ENCODE data around the gene INPP5A. TPM values are rescaled to one million over a fixed set of nuclear protein-coding genes. Genes with fewer than 3 reads are reported as not detected.

Gene INPP5A
- total RNA-seq, 1 experiment from 2014 or later: 7.6 TPM

GRCh38 chr10:132776186-132776585, 238.6 kb downstream of the INPP5A start:
- DNase-seq: no peak
- Histone ChIP-seq H3K9me3 (no peaks in the 10 kb centered on the region), H3K4me3 (no peak overlapping the region), H3K36me3 (no peaks in the 10 kb centered on the region), H3K27me3 (no peaks in the 10 kb centered on the region)

DNA sequence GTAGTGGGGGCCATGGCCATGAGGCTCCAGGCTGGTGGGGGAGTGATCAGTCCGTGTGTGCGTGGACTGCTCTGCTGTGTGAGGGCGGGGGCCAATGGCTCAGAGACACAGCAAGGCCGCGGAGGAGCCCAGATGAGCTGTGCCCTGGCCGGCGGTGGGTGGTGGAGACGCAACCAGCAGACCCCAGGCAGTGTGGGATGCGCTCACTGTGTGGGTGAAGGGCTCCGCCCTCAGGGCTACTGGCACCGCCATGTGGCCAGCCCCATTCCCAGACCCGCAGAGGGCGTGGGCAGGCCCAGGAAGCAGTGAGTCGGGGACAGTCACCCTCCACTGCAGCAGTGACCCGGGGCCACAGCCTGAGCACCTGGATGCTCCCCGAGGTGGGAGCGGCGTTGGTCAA, 239.2 kb downstream of the INPP5A start:
- no peak for DNase-seq
- Histone ChIP-seq H3K27me3 (no peaks in the 10 kb centered on the region), H3K36me3 (no peaks in the 10 kb centered on the region), H3K4me3 (no peak overlapping the region), H3K9me3 (no peaks in the 10 kb centered on the region)

DNA sequence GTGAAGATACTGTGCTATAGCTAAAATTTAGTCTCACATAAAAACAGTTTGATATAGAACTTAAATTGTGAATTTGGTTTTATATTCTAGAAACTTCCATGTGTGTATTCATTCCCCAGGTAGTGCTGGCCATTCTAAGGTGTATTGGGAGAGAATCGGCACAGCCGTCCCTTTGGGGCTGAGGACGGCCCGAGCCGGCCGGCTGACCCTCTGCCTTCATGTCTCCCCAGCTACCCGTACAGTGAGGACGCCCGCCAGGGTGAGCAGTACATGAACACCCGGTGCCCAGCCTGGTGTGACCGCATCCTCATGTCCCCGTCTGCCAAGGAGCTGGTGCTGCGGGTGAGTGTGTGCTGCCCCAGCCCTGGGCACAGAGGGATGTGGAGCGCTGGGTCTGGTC, 239.9 kb downstream of the INPP5A start:
- Histone ChIP-seq H3K9me3 (no peaks in the 10 kb centered on the region), H3K27me3 (no peaks in the 10 kb centered on the region), H3K4me3 (no peak overlapping the region), H3K36me3 (no peaks in the 10 kb centered on the region)
- no peak for DNase-seq

DNA sequence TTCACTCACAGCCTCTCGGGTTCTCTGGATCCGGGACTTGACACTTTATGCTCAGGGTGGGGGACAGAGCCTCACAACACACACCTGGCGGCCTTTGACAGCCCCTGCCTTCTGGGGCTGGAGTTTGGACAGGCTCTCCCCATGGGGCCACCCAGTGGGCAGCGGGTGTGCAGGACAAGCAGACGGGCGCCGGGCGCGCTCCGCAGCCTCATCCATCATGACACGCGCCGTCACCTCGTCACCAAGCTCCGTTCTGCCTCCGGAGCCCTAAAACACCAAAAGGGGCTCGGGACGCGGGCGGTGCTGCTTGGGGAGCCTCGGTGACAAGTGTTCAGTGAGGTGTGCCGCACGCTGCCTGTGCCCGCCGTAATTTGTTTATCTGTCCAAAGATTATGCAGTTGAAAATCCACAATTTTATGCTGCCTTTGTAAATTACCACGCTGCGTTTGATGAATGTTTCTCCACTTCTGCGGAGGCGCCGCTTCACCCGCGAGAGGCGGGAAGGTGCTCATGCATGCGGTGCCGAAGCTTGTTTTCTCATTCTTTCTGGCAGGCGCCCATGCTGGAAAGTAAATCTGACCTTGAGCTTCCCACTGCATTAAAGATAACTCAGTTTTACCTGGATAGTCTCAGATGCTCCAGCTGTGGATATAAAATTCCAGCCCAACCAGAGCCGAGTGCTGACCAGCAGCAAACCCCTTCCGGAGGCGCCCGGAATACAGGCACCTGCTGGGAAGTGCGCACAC, 242.1 kb downstream of the INPP5A start:
- H3K9me3 ChIP-seq: no peaks in the 10 kb centered on the region
- no peak for DNase-seq
- no peaks in the 10 kb centered on the region for H3K36me3 ChIP-seq
- no peaks in the 10 kb centered on the region for H3K27me3 ChIP-seq
- no peak overlapping the region for H3K4me3 ChIP-seq

DNA sequence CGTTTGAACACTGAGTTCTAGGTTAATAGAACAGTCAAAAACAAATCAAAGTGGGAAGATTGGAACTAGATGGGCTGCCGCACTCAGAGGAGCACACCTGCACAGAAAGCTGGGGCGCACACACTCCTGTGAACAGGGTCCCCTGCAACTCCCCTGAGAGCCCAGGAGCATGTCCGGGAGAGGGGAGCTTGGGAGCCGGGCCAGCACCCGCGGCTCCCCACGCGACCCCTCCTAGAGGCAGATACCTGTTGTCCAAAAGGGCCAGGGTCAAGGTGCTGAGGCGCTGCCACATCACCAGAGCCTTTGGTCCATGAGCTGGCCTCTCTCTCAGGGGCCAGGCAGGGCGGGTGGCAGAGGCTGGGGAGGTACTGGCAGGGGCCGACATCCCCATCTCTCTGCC, 242.8 kb downstream of the INPP5A start:
- H3K9me3 ChIP-seq: no peaks in the 10 kb centered on the region
- no peak overlapping the region for H3K4me3 ChIP-seq
- H3K27me3 ChIP-seq: no peaks in the 10 kb centered on the region
- H3K36me3 ChIP-seq: no peaks in the 10 kb centered on the region
- DNase-seq: no peak

DNA sequence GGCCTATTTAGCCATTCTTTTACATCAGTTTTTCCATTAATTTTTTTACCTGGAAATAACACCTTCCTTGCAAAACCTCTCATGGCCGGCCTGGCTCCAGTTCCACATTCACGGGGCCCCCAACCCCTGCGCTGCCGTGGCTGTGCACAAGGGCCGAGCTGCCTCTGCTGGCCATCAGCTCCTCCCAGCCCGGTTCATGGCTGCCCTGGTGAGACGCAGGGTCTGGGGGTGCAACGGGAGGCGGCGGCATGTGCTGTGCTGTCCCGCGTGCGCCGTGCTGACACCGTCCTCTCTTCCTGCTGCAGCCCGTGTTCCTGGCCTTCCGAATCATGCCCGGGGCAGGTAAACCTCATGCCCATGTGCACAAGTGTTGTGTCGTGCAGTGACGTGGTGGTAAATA, 244.0 kb downstream of the INPP5A start:
- H3K36me3 ChIP-seq: no peaks in the 10 kb centered on the region
- no peak for DNase-seq
- H3K9me3 ChIP-seq: no peaks in the 10 kb centered on the region
- H3K4me3 ChIP-seq: no peak overlapping the region
- H3K27me3 ChIP-seq: peaks cover 4% of the 10 kb centered on the region

DNA sequence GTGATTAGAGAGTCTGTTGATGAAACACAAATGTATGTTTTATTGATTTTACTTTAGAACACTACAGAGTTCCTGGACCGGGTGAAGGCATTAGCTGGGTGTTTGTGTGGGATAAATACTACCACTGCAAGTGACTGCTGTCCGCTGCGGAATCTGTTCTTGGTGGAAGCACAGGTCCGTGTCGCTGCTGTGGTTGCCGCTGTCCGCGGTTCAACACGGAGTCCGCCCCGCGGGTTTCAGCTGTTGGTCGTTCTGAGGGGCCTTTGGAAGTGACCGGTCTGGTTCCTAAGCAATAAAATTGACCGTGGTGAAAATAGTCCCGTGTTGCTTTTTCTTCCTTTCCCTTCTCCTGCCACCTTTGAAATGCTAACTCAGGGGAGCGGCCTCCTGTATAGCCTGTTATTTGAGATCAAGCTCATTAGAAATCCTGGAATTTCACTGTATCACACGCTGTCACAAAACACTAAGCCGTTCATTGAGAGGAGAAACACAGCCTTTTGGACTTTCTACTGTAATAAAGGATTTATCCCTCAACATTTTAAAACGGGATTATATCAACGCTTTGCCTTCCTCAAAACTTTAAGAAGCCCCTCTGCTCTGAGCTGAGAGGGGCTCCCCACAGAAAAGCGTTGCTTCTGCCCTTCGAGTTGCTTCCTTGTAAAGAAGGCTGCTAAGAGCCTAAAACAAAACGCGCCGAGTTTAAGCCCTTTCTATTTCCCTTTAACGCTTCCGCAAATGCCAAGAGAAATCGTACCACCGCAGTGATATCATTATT, 245.8 kb downstream of the INPP5A start:
- DNase-seq: no peak
- Histone ChIP-seq H3K4me3 (no peak overlapping the region), H3K36me3 (no peaks in the 10 kb centered on the region), H3K27me3 (peaks cover 20% of the 10 kb centered on the region), H3K9me3 (no peaks in the 10 kb centered on the region)

DNA sequence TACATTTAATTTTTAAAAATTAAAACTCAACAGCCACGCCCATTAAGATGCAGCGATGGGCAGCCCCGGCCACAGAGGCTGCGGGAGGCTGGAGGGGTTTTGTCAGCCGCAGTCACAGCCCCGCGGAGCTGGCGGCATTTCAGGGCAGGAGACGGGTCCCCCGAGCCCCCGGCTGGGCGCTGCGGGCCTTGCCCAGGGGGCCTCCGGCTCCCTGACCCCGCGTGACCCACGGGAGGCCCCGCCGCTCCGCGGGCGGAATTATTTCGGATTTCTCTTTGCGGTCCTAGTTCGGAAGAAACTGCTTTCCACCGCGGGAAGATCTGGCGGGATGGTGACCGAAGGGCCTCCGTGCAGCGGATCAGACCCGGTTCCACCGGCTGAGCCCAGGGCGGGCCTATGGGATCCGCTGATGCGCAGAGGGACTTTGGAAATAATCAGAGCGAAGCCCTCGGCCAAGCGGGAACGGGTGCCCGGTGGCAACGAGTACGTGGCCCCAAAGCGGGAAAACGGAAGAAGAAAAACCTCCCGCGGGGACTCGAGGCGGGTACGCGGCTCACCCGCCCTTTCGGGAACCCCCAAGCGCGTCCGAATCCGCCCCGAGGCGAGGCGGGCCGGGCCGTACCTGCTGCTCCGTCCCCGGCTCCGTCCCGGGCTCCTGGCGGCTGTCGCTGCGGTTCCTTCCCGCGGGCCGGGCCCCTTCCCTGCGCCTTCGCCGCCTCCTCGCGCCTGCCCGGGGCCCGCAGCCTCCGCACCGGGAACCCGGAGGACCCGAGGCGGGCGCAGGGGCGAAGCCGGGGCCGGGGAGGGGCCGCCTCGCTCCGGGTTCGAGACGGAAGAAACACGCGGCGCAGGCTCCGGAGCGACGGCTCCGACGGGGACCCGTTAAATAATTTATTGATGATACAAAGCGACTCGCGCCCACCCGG, 246.6 kb downstream of the INPP5A start:
- Histone ChIP-seq H3K27me3 (peaks cover 22% of the 10 kb centered on the region), H3K4me3 (no peak overlapping the region), H3K9me3 (no peaks in the 10 kb centered on the region), H3K36me3 (no peaks in the 10 kb centered on the region)
- DNase-seq: no peak

GRCh38 chr10:132784866-132785722, 247.5 kb downstream of the INPP5A start:
- no peak for DNase-seq
- Histone ChIP-seq H3K36me3 (no peaks in the 10 kb centered on the region), H3K27me3 (peaks cover 22% of the 10 kb centered on the region), H3K4me3 (no peak overlapping the region), H3K9me3 (no peaks in the 10 kb centered on the region)

DNA sequence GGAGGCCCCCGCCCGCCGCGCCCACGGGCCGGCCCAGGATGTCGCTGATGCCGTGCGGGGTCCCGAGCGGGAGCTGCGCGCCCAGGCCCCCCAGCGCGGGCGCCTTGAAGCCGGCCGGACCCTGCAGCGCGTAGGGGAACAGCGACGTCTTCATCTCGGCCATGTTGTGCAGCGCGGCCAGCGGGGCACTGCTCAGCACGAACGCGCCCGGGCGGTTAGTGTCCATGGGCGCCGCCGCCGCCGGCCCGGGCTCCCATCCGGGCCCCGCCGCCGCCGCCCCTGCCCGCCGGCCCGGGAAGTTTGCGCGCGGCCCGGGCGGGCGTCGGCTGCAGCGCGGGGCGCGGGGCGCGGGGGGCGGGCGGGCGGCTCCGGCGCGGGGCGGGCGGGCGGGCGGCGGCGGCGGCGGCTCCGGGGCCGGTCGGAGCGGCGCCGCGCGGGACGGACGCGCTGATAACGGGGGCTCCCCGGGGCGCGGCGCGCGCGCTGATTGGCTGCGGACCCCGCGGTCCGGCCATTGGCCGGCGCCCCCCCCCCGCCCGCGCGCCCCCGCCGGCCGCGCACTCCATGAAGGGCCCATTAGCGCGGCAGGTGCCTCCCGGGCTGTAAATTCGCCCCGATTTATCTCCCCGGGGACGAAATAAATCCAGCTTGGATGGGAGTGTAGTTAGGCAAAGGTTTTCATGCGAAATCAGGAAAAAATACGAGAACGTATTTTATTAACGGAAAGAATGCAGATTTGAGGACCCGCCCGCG, 248.3 kb downstream of the INPP5A start, which contains the start of gene NKX6-2:
Gene NKX6-2 (minus strand): TSS at position 425 of the 753 bp plus-strand sequence. CDS start 199 bp downstream, at position 226.
- Histone ChIP-seq H3K9me3 (no peaks in the 10 kb centered on the region), H3K4me3 (no peak within 1 kb of the TSS), H3K27me3 (peaks cover 22% of the 10 kb centered on the region), H3K36me3 (no peaks in the 10 kb centered on the region)
- DNase-seq: no peak

DNA sequence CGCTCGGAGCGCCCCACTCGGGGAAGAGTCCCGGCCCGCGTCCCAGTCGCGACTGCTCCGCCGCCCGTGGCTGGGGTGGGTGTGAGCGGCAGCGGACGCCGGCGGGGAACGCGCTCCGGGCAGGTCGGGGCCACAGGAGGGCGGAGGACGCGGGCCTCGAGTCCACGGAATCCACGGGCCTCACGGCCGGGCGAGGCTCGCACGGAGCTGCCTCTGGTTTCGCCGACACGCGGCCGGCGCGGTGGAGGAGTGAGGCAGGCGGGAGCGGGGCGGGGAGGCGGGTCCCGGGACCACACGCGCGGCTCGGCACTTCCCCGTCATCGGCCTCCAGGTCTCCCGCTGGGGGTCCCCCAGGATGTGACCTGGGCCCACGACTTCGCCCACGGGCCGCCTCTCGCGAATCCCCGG, 248.9 kb downstream of the INPP5A start:
- no peak for DNase-seq
- Histone ChIP-seq H3K4me3 (no peak overlapping the region), H3K9me3 (no peaks in the 10 kb centered on the region), H3K36me3 (no peaks in the 10 kb centered on the region), H3K27me3 (peaks cover 22% of the 10 kb centered on the region)

- H3K4me3 ChIP-seq: no peak overlapping the region
- no peaks in the 10 kb centered on the region for H3K9me3 ChIP-seq
- DNase-seq: no peak
- no peaks in the 10 kb centered on the region for H3K36me3 ChIP-seq
- peaks cover 22% of the 10 kb centered on the region for H3K27me3 ChIP-seq
Measured at GRCh38 chr10:132786884-132787494, 249.4 kb downstream of the INPP5A start.

- peak; percentile 27 for DNase-seq
- H3K4me3 ChIP-seq: no peak overlapping the region
- no peaks in the 10 kb centered on the region for H3K9me3 ChIP-seq
- H3K36me3 ChIP-seq: no peaks in the 10 kb centered on the region
- H3K27me3 ChIP-seq: peaks cover 22% of the 10 kb centered on the region
Measured at GRCh38 chr10:132787495-132788179, 250.1 kb downstream of the INPP5A start.

GRCh38 chr10:132788180-132788830, 250.7 kb downstream of the INPP5A start:
- H3K4me3 ChIP-seq: no peak overlapping the region
- no peaks in the 10 kb centered on the region for H3K36me3 ChIP-seq
- no peak for DNase-seq
- no peaks in the 10 kb centered on the region for H3K9me3 ChIP-seq
- H3K27me3 ChIP-seq: peaks cover 22% of the 10 kb centered on the region
